GM19239 (cell line): Measurements from ENCODE around the gene FBXW2.
A peak's percentile ranks its signal among the peaks of the same experiment; 100 is the strongest.
"Not testable (repeated sequence)": the region's sequence is repeated elsewhere in the genome, so short reads cannot be mapped to it uniquely, and the experiment has no call there.

Experiments
- DNase-seq: peaks from one replicate; pipeline ENCODE4 v3.0.0; 2011; ENCODE audit warnings: low spot score; ENCODE audit not compliant: insufficient read length
- FAIRE-seq: peaks from 2 replicates; lab custom pipeline; 2011; peaks lifted over from hg19 to GRCh38; lab: Jason Lieb, UNC

Gene FBXW2

GRCh38 chr9:120750421-120750820, 42.8 kb downstream of the FBXW2 start:
- FAIRE-seq, result no peak
- no peak for DNase-seq

- not testable (repeated sequence) for FAIRE-seq, DNase-seq
Measured at GRCh38 chr9:120746366-120746765, 46.9 kb downstream of the FBXW2 start.

- no peak for FAIRE-seq
- no peak for DNase-seq
Measured at GRCh38 chr9:120745278-120745677, 47.9 kb downstream of the FBXW2 start.

- FAIRE-seq (peak; percentile 39), DNase-seq (peak; percentile 57)
Measured at GRCh38 chr9:120742951-120743416, 50.2 kb downstream of the FBXW2 start.

- DNase-seq, result no peak
- FAIRE-seq, result no peak
Measured at GRCh38 chr9:120741701-120742100, 51.5 kb downstream of the FBXW2 start.

GRCh38 chr9:120741191-120741590, 52.0 kb downstream of the FBXW2 start:
- no peak for FAIRE-seq
- no peak for DNase-seq

- DNase-seq (no peak), FAIRE-seq (no peak)
Measured at GRCh38 chr9:120740132-120740531, 53.1 kb downstream of the FBXW2 start.

- DNase-seq (no peak), FAIRE-seq (no peak)
Measured at GRCh38 chr9:120737416-120738165, 55.6 kb downstream of the FBXW2 start.

- FAIRE-seq (no peak), DNase-seq (no peak)
Measured at GRCh38 chr9:120736881-120737280, 56.3 kb downstream of the FBXW2 start.

- DNase-seq (no peak), FAIRE-seq (peak; percentile 59)
Measured at GRCh38 chr9:120735415-120736126, 57.6 kb downstream of the FBXW2 start.

- FAIRE-seq (no peak), DNase-seq (no peak)
Measured at GRCh38 chr9:120734607-120735410, 58.4 kb downstream of the FBXW2 start.

- FAIRE-seq (no peak), DNase-seq (no peak)
Measured at GRCh38 chr9:120733190-120733589, 60.0 kb downstream of the FBXW2 start.

GRCh38 chr9:120730654-120731514, 62.3 kb downstream of the FBXW2 start:
- peak; percentile 4 for FAIRE-seq
- no peak for DNase-seq

- FAIRE-seq (peak; percentile 64), DNase-seq (no peak)
Measured at GRCh38 chr9:120729791-120730241, 63.4 kb downstream of the FBXW2 start.

- FAIRE-seq, result no peak
- DNase-seq, result no peak
Measured at GRCh38 chr9:120726484-120726883, 66.7 kb downstream of the FBXW2 start.

GRCh38 chr9:120725907-120726306, 67.3 kb downstream of the FBXW2 start:
- FAIRE-seq, result no peak
- DNase-seq, result no peak

- no peak for FAIRE-seq
- no peak for DNase-seq
Measured at GRCh38 chr9:120724757-120725400, 68.3 kb downstream of the FBXW2 start.

GRCh38 chr9:120723565-120723964, 69.7 kb downstream of the FBXW2 start:
- FAIRE-seq (no peak), DNase-seq (no peak)

GRCh38 chr9:120720404-120720803, 72.8 kb downstream of the FBXW2 start:
- DNase-seq (no peak), FAIRE-seq (no peak)
